Sigmoid colon (tissue), 7 donors: ENCODE measurements around the gene DNAJC8. TPM values are rescaled to one million over a fixed set of nuclear protein-coding genes. Genes with fewer than 3 reads are reported as not detected.

ENCODE experiments used
- DNase-seq: peaks from one replicate; pipeline ENCODE4 v3.0.0-alpha.2; 2019
- H3K27ac ChIP-seq, 4 donors: fragments of 200-600 bp; sonication (generic); one replicate each; pipeline ENCODE4 v1.5.1; 2016 to 2019; ENCODE audit warnings: mild to moderate bottlenecking in 1 of 4
- H3K27me3 ChIP-seq, 3 donors: fragments of 200-600 bp; sonication (generic); one replicate each; pipeline ENCODE4 v1.5.1; 2019; ENCODE audit warnings: mild to moderate bottlenecking in 1 of 3
- H3K36me3 ChIP-seq, 4 donors: fragments of 200-600 bp; sonication (generic); one replicate each; pipeline ENCODE4 v1.5.1; 2016 to 2019
- H3K4me1 ChIP-seq, 4 donors: fragments of 200-600 bp; sonication (generic); one replicate each; pipeline ENCODE4 v1.5.1; 2017 to 2019
- H3K4me3 ChIP-seq, 4 donors: fragments of 200-600 bp; sonication (generic); one replicate each; pipeline ENCODE4 v1.5.1; 2017 to 2019; ENCODE audit warnings: mild to moderate bottlenecking in 2 of 4, moderate library complexity in 1 of 4
- H3K9me3 ChIP-seq, 4 donors: fragments of 200-600 bp in 3 of 4; sonication (generic) in 3 of 4; one replicate each; pipeline versions ENCODE4 v1.5.1 to v1.6.1; 2013 to 2019
- CTCF ChIP-seq, 4 experiments: fragments of 450-650 bp in 3 of 4; fragments of 200-600 bp in 1 of 4; IDR thresholded peaks; one replicate each; pipeline ENCODE4 v1.5.1; 2016 to 2019; ENCODE audit warnings: antibody characterized with exemption in 4 of 4, mild to moderate bottlenecking in 3 of 4, moderate library complexity in 2 of 4
- EP300 ChIP-seq, 4 donors: sonication (generic); formaldehyde crosslinking; IDR thresholded peaks; one replicate each; pipeline ENCODE4 v1.6.1; 2017; ENCODE audit warnings: antibody characterized with exemption in 4 of 4
- POLR2A ChIP-seq, 2 donors: fragments of 450-650 bp; IDR thresholded peaks; one replicate each; pipeline ENCODE4 v1.6.1; 2016; ENCODE audit warnings: antibody characterized with exemption in 2 of 2, mild to moderate bottlenecking in 2 of 2, moderate library complexity in 2 of 2
- POLR2AphosphoS5 ChIP-seq, 4 donors: sonication (generic); formaldehyde crosslinking; IDR thresholded peaks; one replicate each; pipeline ENCODE4 v1.6.1; 2017; ENCODE audit warnings: antibody characterized with exemption in 4 of 4
- WGBS, 2 donors: extraction: QIAGEN DNeasy Blood & Tissue Kit; methylation state at CpG; one replicate each; pipeline ENCODE4 v1.1.7; 2013; 5-methylcytosine and 5-hydroxymethylcytosine counted together
- intact Hi-C: fragments of 100-400 bp; cut with DNase I; formaldehyde crosslinking; loops from one replicate; pipeline ENCODE4 v1.15.1; 2023
- polyA plus RNA-seq, 3 donors: library from polyadenylated mRNA; stranded (reverse); fragments of 200-250 nt; gene quantifications; one replicate each; pipeline ENCODE4 v1.2.3, GENCODE V29; 2013
- total RNA-seq, 4 donors: library from RNA; depleted of rRNA; stranded (reverse); fragments of >200 nt; gene quantifications; one replicate each; pipeline ENCODE4 v1.1.0, GENCODE V29; 2016
- donor health status: healthy with polysubstance abuse.
- donor health status: Bipolar disorder and iron deficiency.
- donor health status: healthy.

Gene DNAJC8
- total and polyA plus RNA-seq, 7 donors: 64.5 to 94.3 (median 87.8) TPM

DNA sequence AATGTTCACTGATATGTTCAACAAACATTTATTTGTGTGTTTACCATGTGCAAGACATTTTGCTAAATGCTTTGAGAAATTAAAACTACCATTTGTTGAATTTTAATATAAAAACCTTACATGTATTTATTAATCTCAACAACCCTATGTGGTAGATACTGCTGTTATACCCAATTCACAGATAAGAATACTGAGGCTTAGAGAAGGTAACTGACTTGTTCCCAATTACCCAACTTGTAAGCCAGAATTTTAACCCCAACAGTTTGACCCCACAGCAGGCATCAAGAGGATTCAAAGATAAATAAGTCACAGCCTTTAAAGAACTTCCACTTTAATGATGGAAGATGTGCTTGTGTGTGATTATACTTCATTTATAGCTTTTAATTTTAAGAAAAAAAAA lies 3.7 kb downstream of the DNAJC8 start:
- DNase-seq: no peak
- H3K4me1 ChIP-seq: peaks cover 0 to 30% (median 26%) of the 10 kb centered on the region in 4 donors
- peaks cover 0 to 56% (median 30%) of the 10 kb centered on the region in 4 donors for H3K36me3 ChIP-seq
- intact Hi-C loops: no loop called here
- no peaks in the 10 kb centered on the region for H3K9me3 ChIP-seq
- no peak overlapping the region for H3K4me3 ChIP-seq
- TF ChIP-seq POLR2AphosphoS5 (IDR thresholded peaks at IDR 0.05): no peak
- TF ChIP-seq EP300 (IDR thresholded peaks at IDR 0.05): no peak
- no peak for TF ChIP-seq CTCF (IDR thresholded peaks at IDR 0.05)
- TF ChIP-seq POLR2A (IDR thresholded peaks at IDR 0.05): no peak
- no peak overlapping the region for H3K27ac ChIP-seq
- no peaks in the 10 kb centered on the region for H3K27me3 ChIP-seq

- intact Hi-C loops: no loop called here
- Histone ChIP-seq H3K4me3 (no peak overlapping the region), H3K27me3 (no peaks in the 10 kb centered on the region), H3K36me3 (peaks cover 0 to 49% (median 12%) of the 10 kb centered on the region in 4 donors), H3K9me3 (no peaks in the 10 kb centered on the region), H3K27ac (no peak overlapping the region), H3K4me1 (peaks cover 0 to 6% (median 0%) of the 10 kb centered on the region in 4 donors)
- 53 to 86% methylated on average over 2 of the region's 2 CpGs for WGBS, 2 donors
- no peak for TF ChIP-seq EP300 (IDR thresholded peaks at IDR 0.05)
- no peak for TF ChIP-seq POLR2AphosphoS5 (IDR thresholded peaks at IDR 0.05)
- TF ChIP-seq POLR2A (IDR thresholded peaks at IDR 0.05): no peak
- TF ChIP-seq CTCF (IDR thresholded peaks at IDR 0.05): no peak
- DNase-seq: no peak
Observed at GRCh38 chr1:28213315-28213714, 19.5 kb downstream of the DNAJC8 start.

DNA sequence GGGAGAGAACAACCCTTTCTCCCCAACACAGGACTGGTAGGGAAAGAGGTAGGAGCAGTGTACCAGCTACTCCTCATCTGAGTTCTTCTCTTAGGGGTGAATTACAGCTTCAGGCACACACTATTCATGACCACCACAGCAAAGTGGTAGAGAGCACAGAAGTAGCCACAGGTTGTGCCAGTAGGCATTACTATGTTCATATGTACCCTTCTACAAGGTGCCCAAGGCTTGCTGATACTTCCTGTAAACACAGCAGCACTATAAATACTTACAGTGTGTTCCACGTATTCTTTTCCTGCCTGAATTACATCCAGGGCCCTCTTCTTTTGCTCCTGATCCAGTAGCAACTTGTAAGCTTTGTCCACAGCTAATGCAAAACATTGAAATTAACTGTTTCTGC lies 23.1 kb downstream of the DNAJC8 start:
- intact Hi-C loops: loop anchor here (2.0 kb wide), 1 partner anchor 119 kb away; no protein-coding TSS in a partner anchor
- peaks cover 6 to 81% (median 26%) of the 10 kb centered on the region in 4 donors for H3K36me3 ChIP-seq

GRCh38 chr1:28208818-28209441 lies 23.9 kb downstream of the DNAJC8 start:
- Histone ChIP-seq H3K36me3 (peaks cover 6 to 81% (median 32%) of the 10 kb centered on the region in 4 donors), H3K27me3 (no peaks in the 10 kb centered on the region), H3K4me3 (no peak overlapping the region), H3K9me3 (no peaks in the 10 kb centered on the region), H3K4me1 (peaks cover 0 to 6% (median 0%) of the 10 kb centered on the region in 4 donors), H3K27ac (no peak overlapping the region)
- WGBS, 2 donors: 8 to 35% methylated on average over 4 of the region's 4 CpGs
- DNase-seq: no peak
- intact Hi-C loops: loop anchor here (2.0 kb wide), 1 partner anchor 118 kb away; no protein-coding TSS in a partner anchor
- TF ChIP-seq POLR2AphosphoS5 (IDR thresholded peaks at IDR 0.05) (no peak), CTCF (IDR thresholded peaks at IDR 0.05) (peak in 3 of 4 experiments; percentile 29 to 48 (median 43))

More for the DNA sequence above, 23.1 kb downstream of the DNAJC8 start:
- WGBS, 2 donors: 73 to 77% methylated on average over 1 of the region's 1 CpG
- H3K9me3 ChIP-seq: no peaks in the 10 kb centered on the region
- peaks cover 0 to 6% (median 0%) of the 10 kb centered on the region in 4 donors for H3K4me1 ChIP-seq
- no peak overlapping the region for H3K4me3 ChIP-seq
- no peak for TF ChIP-seq CTCF (IDR thresholded peaks at IDR 0.05)
- TF ChIP-seq EP300 (IDR thresholded peaks at IDR 0.05): no peak
- TF ChIP-seq POLR2A (IDR thresholded peaks at IDR 0.05): no peak
- TF ChIP-seq POLR2AphosphoS5 (IDR thresholded peaks at IDR 0.05): no peak
- DNase-seq: no peak
- no peak overlapping the region for H3K27ac ChIP-seq
- no peaks in the 10 kb centered on the region for H3K27me3 ChIP-seq
